MCF 10A (cell line): ENCODE data around the gene TMED10. TPM values are rescaled to one million over a fixed set of nuclear protein-coding genes. Genes with fewer than 3 reads are reported as not detected.

ENCODE experiments used
- BruUV-seq: library from RNA; stranded (reverse); fragments of 400-500 nt; replicated peaks from 2 replicates; lab custom pipeline; 2021; lab: Mats Ljungman, UMichigan
- CTCF ChIA-PET: fragments of 300-600 bp; sonication (Branson Sonifier 250); formaldehyde crosslinking; extraction: SDS; loops from one replicate; lab custom pipeline; 2021; ENCODE audit warnings: antibody characterized with exemption, inconsistent platforms; lab: Yijun Ruan, JAX
- POLR2A ChIA-PET: fragments of 300-600, 350-650 bp; sonication (Branson Sonifier 250); formaldehyde crosslinking; extraction: SDS; loops from one replicate; lab custom pipeline; 2020; ENCODE audit warnings: antibody characterized with exemption, inconsistent platforms; lab: Yijun Ruan, JAX
- DNase-seq: peaks from one replicate; pipeline ENCODE4 v3.0.0-alpha.2; 2018; ENCODE audit not compliant: unreplicated experiment
- H3K27ac Mint-ChIP-seq: one replicate; pipeline ENCODE4 v1.8.0; 2022; ENCODE audit warnings: mild to moderate bottlenecking, low read depth, mixed read lengths; ENCODE audit not compliant: unreplicated experiment
- H3K27me3 Mint-ChIP-seq: one replicate; pipeline ENCODE4 v1.8.0; 2022; ENCODE audit warnings: mixed read lengths; ENCODE audit not compliant: insufficient read depth, unreplicated experiment
- H3K36me3 Mint-ChIP-seq: one replicate; pipeline ENCODE4 v1.8.0; 2022; ENCODE audit warnings: mild to moderate bottlenecking, moderate library complexity, mixed read lengths; ENCODE audit not compliant: insufficient read depth, unreplicated experiment
- H3K4me1 Mint-ChIP-seq: one replicate; pipeline ENCODE4 v1.8.0; 2022; ENCODE audit warnings: mixed read lengths; ENCODE audit not compliant: insufficient read depth, unreplicated experiment
- H3K4me3 Mint-ChIP-seq: one replicate; pipeline ENCODE4 v1.8.0; 2022; ENCODE audit warnings: mild to moderate bottlenecking, moderate library complexity, mixed read lengths; ENCODE audit not compliant: unreplicated experiment
- H3K9me3 Mint-ChIP-seq: one replicate; pipeline ENCODE4 v1.8.0; 2022; ENCODE audit warnings: mixed read lengths; ENCODE audit not compliant: unreplicated experiment
- CTCF ChIP-seq: fragments of 200-600 bp; IDR thresholded peaks from one replicate; pipeline ENCODE4 v1.8.0; 2022; ENCODE audit warnings: antibody characterized with exemption, mild to moderate bottlenecking; ENCODE audit not compliant: unreplicated experiment
- intact Hi-C: fragments of 100-400 bp; cut with micrococcal nuclease; formaldehyde crosslinking; loops from 2 replicates; pipeline ENCODE4 v1.14.1; 2022
- total RNA-seq: library from RNA; stranded (reverse); gene quantifications from 2 replicates; pipeline ENCODE4 v1.2.3, GENCODE V29; 2022

Gene TMED10
- total RNA-seq, 1 experiment from 2014 or later = 454 TPM

GRCh38 chr14:75150150-75150549 lies 26.3 kb downstream of the TMED10 start:
- peak; percentile 68 for DNase-seq
- ChIA-PET CTCF (interaction anchor here (1.0 kb wide), 1 partner anchor 23 kb away, joined by 4 read pairs; no protein-coding TSS in a partner anchor), POLR2A (interaction anchor here (1.0 to 1.9 kb wide), 5 partner anchors 9 to 144 kb away, joined by 3 to 6 read pairs (median 4); no protein-coding TSS in a partner anchor)
- no peaks in the 10 kb centered on the region for H3K9me3 Mint-ChIP-seq
- no peak for TF ChIP-seq CTCF
- no peaks in the 10 kb centered on the region for H3K27me3 Mint-ChIP-seq
- H3K4me3 Mint-ChIP-seq = no peak overlapping the region
- BruUV-seq = no TSS peak
- intact Hi-C loops = no loop called here
- H3K4me1 Mint-ChIP-seq = peaks cover 51% of the 10 kb centered on the region
- peak overlapping the region; percentile 91 for H3K27ac Mint-ChIP-seq
- H3K36me3 Mint-ChIP-seq = peaks cover 72% of the 10 kb centered on the region

- H3K27me3 Mint-ChIP-seq = no peaks in the 10 kb centered on the region
- CTCF ChIA-PET = interaction anchor here (0.6 to 1.8 kb wide), 2 partner anchors 75 to 414 kb away, joined by 5 read pairs; no protein-coding TSS in a partner anchor
- H3K36me3 Mint-ChIP-seq = peaks cover 97% of the 10 kb centered on the region
- peaks cover 60% of the 10 kb centered on the region for H3K4me1 Mint-ChIP-seq
- peak; percentile 32 for TF ChIP-seq CTCF
- POLR2A ChIA-PET = interaction anchor here (0.8 to 2.1 kb wide), 21 partner anchors 9 to 151 kb away, joined by 3 to 8 read pairs (median 4); partner anchors contain the start of genes FOS, NEK9 and TMED10
- peak overlapping the region; percentile 91 for H3K27ac Mint-ChIP-seq
- intact Hi-C loops = loop anchor here (1.0 to 5.0 kb wide), 2 partner anchors 83 to 130 kb away; partner anchors contain the start of gene FOS
- peak; percentile 38 for DNase-seq
- H3K9me3 Mint-ChIP-seq = no peaks in the 10 kb centered on the region
- peak overlapping the region; percentile 66 for H3K4me3 Mint-ChIP-seq
- no TSS peak for BruUV-seq
Observed at GRCh38 chr14:75147423-75148071, 28.9 kb downstream of the TMED10 start.

- BruUV-seq = no TSS peak
- intact Hi-C loops = loop anchor here (5.0 kb wide), 1 partner anchor 132 kb away; the partner anchor contains the start of gene FOS
- Mint-ChIP-seq H3K4me1 (peaks cover 54% of the 10 kb centered on the region), H3K27ac (peak overlapping the region; percentile 91), H3K9me3 (no peaks in the 10 kb centered on the region), H3K36me3 (peaks cover 86% of the 10 kb centered on the region), H3K27me3 (no peaks in the 10 kb centered on the region), H3K4me3 (no peak overlapping the region)
- TF ChIP-seq CTCF = no peak
- ChIA-PET POLR2A (interaction anchor here (2.3 kb wide), 1 partner anchor 10 kb away, joined by 8 read pairs; no protein-coding TSS in a partner anchor), CTCF (interaction anchor here (0.9 kb wide), 1 partner anchor 150 kb away, joined by 3 read pairs; no protein-coding TSS in a partner anchor)
- DNase-seq = no peak
Observed at GRCh38 chr14:75144944-75145343, 31.5 kb downstream of the TMED10 start.
